ENCODE data around the gene ADD1.

ADD1 gene

DNA sequence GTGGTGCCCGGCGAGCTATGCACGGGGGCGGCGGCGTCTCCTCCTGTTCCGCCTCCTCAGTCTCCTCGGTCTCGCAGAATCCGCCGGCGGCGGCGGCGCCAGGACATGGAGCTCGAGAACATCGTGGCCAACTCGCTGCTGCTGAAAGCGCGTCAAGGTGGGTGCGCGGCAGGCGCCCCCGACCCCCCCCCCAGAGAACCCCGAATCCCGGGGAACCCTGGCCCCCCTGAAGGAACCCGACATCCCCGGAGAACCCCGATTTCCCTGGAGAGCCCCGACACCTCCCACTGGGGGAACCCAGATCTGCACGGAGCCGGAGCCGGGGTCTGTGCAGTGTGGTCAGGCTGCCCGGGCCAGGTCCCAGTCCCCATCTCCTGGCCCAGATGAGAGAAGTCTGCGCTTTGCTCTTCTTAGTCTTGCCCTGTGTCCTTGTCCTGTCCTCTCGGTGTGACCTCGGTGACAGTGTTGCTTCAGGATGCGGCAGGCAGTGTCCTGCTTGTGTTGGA is 120.4 kb downstream of the ADD1 start:
- peak in 1 of 2 donors; percentile 40 for DNase-seq (ENCODE audit: low read depth in 2 of 2)

- DNase-seq (ENCODE audit: low read depth in 2 of 2): no peak
These were observed 121.1 kb downstream of the ADD1 start for GRCh38 chr4:2964706-2965258.

- no peak for DNase-seq (ENCODE audit: low read depth in 2 of 2)
These were observed 121.6 kb downstream of the ADD1 start for GRCh38 chr4:2965262-2965661.

GRCh38 chr4:2968381-2968780 is 124.7 kb downstream of the ADD1 start:
- no peak for DNase-seq (ENCODE audit: low read depth in 2 of 2)

DNA sequence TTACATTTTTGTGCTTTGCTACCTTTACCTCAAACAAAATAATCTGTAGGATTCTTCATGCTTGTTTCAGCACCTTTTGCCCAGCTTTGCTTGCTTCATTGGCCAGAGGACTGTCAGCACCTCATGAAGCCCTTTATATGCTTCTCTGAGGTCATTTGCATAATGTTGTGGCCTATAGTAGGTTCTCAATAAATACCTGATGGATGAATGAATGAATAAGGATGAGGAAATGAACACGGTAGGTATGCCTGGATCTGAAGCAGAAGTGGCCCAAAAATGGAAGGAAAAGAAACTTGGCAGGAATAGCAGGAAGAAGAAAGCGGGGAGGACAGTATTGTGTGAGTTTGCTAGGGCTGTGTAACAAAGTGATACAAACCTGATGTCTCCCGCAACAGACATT is 127.6 kb downstream of the ADD1 start:
- DNase-seq (ENCODE audit: low read depth in 2 of 2): no peak

DNA sequence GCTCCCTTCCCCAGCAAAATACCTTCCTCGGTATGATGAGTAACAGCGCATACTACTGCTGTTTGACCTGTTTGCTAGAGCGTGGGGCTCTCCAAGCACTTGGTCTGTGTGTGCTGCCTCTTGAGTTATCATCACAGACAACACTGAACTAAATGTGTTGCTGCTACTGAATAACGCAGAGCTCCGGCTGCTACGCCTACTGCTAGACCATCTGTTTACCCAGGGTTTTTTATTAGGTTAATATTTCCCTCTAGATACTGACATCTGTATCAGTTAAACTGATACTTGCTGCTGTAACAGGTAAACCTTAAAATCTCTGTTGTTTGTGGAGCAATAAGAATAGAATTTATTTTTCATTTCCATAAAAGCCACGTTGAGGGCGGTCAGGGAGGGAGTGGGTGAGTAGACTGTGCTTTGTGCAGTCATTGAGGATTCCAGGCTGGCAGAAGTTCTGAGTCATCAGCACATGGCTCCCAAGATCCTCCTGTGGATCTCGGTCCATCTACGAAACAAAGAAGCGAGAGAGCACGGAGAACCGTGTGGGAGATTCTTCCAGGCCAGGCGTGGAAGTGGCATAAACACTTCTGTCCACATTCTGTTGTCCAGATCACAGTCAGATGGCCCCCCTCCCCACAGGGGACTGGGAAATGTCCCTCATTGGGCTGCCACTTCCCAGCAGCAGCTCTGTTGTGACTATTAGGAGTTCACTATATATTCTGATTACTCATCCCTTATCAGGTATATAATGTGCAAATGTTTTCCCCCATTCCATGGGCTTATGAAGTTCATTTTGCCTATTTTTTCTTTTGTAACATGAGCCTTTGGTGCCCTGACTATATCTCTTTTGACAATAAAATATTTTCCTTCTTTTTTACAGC is 133.8 kb downstream of the ADD1 start:
- no peak for DNase-seq (ENCODE audit: low read depth in 2 of 2)

Measured in stimulated activated CD4-positive, alpha-beta T cell treated with anti-CD3 and anti-CD28 coated beads, Interleukin-4, amount 100 ng/mL, for 48 hours (primary cell).